ENCODE measurements around the gene CORO2A.

Gene CORO2A

GRCh38 chr9:98192503-98193335 is at the start of gene CORO2A:
Gene CORO2A (minus strand): TSS chr9:98192637. CDS start chr9:98157660, 34,977 bp downstream.
- DNase-seq (ENCODE audit: low read depth): no peak

- no peak for DNase-seq (ENCODE audit: low read depth)
Observed at GRCh38 chr9:98241357-98242300, 49.2 kb upstream of the CORO2A start.

GRCh38 chr9:98240475-98240874 is 48.0 kb upstream of the CORO2A start:
- no peak for DNase-seq (ENCODE audit: low read depth)

GRCh38 chr9:98236901-98237487 is 44.6 kb upstream of the CORO2A start:
- no peak for DNase-seq (ENCODE audit: low read depth)

DNA sequence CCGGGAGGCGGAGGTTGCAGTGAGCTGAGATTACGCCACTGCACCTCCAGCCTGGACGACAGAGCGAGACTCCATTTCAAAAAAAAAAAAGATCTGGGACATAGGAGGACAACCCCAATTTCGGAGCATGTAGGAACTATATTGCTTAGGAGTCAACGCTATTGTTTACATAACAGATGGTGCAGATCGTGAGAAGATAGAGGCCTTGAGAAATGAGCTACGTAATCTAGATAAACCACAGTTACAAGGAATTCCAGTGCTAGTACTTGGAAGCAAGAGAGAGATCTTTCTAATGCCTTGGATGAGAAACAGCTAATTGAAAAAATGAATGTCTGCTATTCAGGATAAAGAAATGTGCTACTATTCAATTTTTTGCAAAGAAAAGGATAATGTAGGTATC is 42.7 kb upstream of the CORO2A start:
- DNase-seq (ENCODE audit: low read depth): no peak

GRCh38 chr9:98234245-98234825 is 41.9 kb upstream of the CORO2A start:
- DNase-seq (ENCODE audit: low read depth): no peak

DNA sequence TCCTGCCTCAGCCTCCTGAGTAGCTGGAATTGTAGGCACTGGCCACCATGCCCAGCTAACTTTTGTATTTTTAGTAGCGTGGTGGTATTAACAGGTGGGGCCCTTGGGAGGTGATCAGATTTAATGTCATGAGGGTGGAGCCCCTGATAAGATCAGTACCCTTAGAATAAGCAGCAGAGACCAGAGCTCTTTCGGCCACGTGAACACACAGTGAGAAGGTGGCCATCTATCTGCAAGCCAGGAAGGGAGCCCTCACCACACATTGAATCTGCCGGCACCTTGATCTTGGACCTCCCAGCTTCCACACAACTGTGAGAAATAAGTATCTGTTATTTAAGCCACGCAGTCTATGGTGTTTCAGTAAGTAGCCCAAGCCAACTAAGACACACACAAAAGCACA is 40.5 kb upstream of the CORO2A start:
- no peak for DNase-seq (ENCODE audit: low read depth)

- DNase-seq (ENCODE audit: low read depth): peak; percentile 74
Observed at GRCh38 chr9:98231770-98232478, 39.5 kb upstream of the CORO2A start.

- no peak for DNase-seq (ENCODE audit: low read depth)
Observed at GRCh38 chr9:98230789-98231188, 38.4 kb upstream of the CORO2A start.

- no peak for DNase-seq (ENCODE audit: low read depth)
Observed at GRCh38 chr9:98230304-98230703, 37.9 kb upstream of the CORO2A start.

GRCh38 chr9:98229620-98230019 is 37.2 kb upstream of the CORO2A start:
- DNase-seq (ENCODE audit: low read depth): no peak

DNA sequence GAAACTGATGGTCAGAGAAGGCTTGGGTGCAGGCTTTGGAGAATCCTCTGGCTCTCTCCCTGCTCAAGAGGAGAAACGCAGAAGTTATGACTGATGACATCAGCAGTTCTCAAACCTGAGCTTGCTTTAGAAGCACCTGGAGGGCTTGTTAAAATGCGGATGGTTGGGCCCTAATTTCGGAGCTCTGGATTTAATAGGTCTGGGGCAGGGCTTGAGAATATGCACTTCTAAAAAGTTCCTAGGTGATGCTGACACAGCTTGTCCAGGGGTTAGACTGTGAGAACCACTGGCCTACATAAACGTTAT is 36.6 kb upstream of the CORO2A start:
- DNase-seq (ENCODE audit: low read depth): no peak

DNA sequence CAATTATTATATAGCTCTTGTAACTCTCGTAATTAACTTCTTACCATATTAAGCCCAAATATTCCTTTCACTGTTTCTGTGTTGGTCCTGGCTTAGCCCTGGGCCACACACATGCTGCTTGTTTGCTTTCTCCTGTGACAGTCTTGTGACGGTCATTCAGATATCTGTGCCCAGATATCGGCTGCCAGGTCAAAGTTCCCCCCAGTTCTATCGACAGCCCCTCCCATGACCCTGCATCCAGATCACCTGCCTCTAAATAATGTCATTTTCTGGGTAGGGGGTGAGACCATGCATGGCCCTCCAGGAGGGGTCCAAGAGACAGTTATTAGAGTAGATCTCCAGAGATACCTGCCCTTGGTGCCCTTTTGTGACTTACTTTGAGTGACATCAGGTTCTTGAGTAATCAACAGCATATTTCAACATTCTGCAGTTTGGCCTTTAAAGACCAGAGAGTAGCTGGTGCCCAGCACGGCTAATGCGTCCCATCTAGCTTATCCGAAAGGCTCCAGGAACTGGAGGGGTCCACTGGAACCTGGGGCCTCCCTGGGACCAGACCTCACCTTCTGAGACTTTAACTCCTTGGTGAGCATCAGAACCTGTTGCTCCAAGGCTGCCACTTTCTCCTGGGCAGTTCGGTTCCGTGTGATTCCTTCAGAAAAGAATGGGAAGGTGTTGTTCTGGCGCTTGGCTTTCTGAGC is 36.1 kb upstream of the CORO2A start:
- no peak for DNase-seq (ENCODE audit: low read depth)

GRCh38 chr9:98227883-98228282 is 35.4 kb upstream of the CORO2A start:
- DNase-seq (ENCODE audit: low read depth): no peak

DNA sequence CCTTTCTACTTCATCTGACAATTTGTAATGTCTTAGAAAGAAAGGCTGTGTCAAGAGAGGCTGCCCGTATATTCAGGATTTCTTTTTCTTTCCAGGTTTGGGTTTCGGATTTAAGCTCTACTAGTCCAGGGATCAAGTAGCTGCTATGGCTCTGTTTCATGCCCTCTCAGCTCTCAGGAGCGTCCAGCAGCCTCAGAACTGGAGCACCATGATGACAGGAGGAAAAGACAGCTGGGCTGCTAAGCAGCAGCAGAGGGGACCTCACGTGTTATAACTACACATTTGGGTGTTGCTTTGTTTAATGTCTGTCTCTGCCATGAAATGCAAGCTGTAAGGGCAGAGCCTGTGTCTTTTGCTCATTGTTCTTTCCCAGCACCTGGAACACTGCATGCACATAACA is 34.5 kb upstream of the CORO2A start:
- no peak for DNase-seq (ENCODE audit: low read depth)

GRCh38 chr9:98226516-98226915 is 34.1 kb upstream of the CORO2A start:
- DNase-seq (ENCODE audit: low read depth): no peak

DNA sequence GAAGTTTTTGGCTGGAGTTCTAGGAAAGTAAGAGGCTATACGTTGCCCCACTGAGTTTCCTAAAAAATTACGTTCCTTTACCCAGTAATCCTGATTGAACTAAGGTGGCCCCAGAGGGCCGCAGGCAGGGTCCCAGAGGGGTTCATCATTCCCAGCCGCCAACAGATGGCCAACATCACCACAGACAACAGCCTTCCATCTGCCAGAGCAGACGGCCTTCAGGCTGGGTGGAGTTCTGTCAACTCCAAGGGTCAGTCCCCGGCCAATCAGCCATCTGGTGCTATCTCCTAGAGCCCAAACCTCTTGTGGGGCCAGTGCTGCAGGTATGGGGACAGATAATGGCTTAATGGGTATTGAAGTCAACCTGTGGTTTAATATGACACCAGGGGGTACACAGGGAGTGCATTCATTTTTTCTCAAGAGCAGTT is 32.6 kb upstream of the CORO2A start:
- DNase-seq (ENCODE audit: low read depth): no peak

- peak; percentile 100 for DNase-seq (ENCODE audit: low read depth)
Observed at GRCh38 chr9:98222885-98223691, 30.7 kb upstream of the CORO2A start.

GRCh38 chr9:98220911-98221310 is 28.5 kb upstream of the CORO2A start:
- DNase-seq (ENCODE audit: low read depth): no peak

GRCh38 chr9:98219794-98220370 is 27.4 kb upstream of the CORO2A start:
- DNase-seq (ENCODE audit: low read depth): no peak
